Fibroblast of skin of scalp (primary cell): ENCODE measurements around the gene CD300A.
"Not testable (repeated sequence)": the region's sequence is repeated elsewhere in the genome, so short reads cannot be mapped to it uniquely, and the experiment has no call there.

ENCODE experiments used
- DNase-seq: peaks from one replicate; pipeline ENCODE4 v3.0.0-alpha.2; 2013

Gene CD300A

GRCh38 chr17:74480290-74480689 is 13.9 kb downstream of the CD300A start:
- DNase-seq = no peak

- no peak for DNase-seq
These were observed 15.2 kb downstream of the CD300A start for GRCh38 chr17:74481621-74482020.

GRCh38 chr17:74484066-74484465 is 17.6 kb downstream of the CD300A start:
- no peak for DNase-seq

GRCh38 chr17:74485022-74485743 is 18.7 kb downstream of the CD300A start:
- no peak for DNase-seq

- DNase-seq = no peak
These were observed 19.4 kb downstream of the CD300A start for GRCh38 chr17:74485841-74486240.

GRCh38 chr17:74488276-74488675 is 21.8 kb downstream of the CD300A start:
- not testable (repeated sequence) for DNase-seq

- DNase-seq = no peak
These were observed 24.3 kb downstream of the CD300A start for GRCh38 chr17:74490716-74491115.

GRCh38 chr17:74491626-74492025 is 25.2 kb downstream of the CD300A start:
- DNase-seq = no peak

- peak; percentile 59 for DNase-seq
These were observed 26.9 kb downstream of the CD300A start for GRCh38 chr17:74493331-74493833.

- no peak for DNase-seq
These were observed 31.0 kb downstream of the CD300A start for GRCh38 chr17:74497471-74497870.

- DNase-seq = no peak
These were observed 33.6 kb downstream of the CD300A start for GRCh38 chr17:74499992-74500391.

GRCh38 chr17:74502861-74503260 is 36.4 kb downstream of the CD300A start:
- no peak for DNase-seq

- DNase-seq = not testable (repeated sequence)
These were observed 37.5 kb downstream of the CD300A start for GRCh38 chr17:74503949-74504348.

GRCh38 chr17:74508156-74508555 is 41.7 kb downstream of the CD300A start:
- DNase-seq = no peak

GRCh38 chr17:74512036-74512435 is 45.6 kb downstream of the CD300A start:
- no peak for DNase-seq

- no peak for DNase-seq
These were observed 46.2 kb downstream of the CD300A start for GRCh38 chr17:74512624-74513091.

- peak; percentile 36 for DNase-seq
These were observed 47.7 kb downstream of the CD300A start for GRCh38 chr17:74513987-74514631.

GRCh38 chr17:74514632-74515334 is 48.3 kb downstream of the CD300A start:
- no peak for DNase-seq

- no peak for DNase-seq
These were observed 49.5 kb downstream of the CD300A start for GRCh38 chr17:74515941-74516340.

GRCh38 chr17:74516561-74517328 is 50.3 kb downstream of the CD300A start:
- DNase-seq = no peak

GRCh38 chr17:74518413-74518981 is 52.1 kb downstream of the CD300A start:
- DNase-seq = not testable (repeated sequence)

GRCh38 chr17:74520016-74520434 is 53.6 kb downstream of the CD300A start:
- no peak for DNase-seq
